Measurements from ENCODE around the gene CYBA.
"Not testable (repeated sequence)": the region's sequence is repeated elsewhere in the genome, so short reads cannot be mapped to it uniquely, and the experiment has no call there.

The CYBA gene

DNA sequence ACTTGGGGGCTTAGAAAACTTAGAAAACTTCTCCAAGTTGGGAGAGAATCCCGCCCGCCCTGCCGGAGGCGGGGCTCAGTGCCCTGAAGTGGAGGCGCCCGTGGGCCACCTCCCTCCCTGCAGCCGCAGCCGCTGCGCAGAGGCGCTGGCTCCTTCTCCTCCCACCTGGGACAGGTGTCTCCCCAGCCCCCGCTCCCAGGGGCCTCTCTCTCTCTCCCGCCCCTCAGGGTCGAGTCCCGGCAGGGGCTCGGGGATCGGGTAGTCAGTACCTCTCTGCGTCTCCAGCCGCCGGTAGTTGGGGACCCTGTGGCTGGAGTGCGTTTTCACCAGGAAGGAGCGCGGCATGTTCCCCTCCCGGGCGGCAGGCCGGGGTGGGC is 35.2 kb upstream of the CYBA start:
- DNase-seq = no peak

DNA sequence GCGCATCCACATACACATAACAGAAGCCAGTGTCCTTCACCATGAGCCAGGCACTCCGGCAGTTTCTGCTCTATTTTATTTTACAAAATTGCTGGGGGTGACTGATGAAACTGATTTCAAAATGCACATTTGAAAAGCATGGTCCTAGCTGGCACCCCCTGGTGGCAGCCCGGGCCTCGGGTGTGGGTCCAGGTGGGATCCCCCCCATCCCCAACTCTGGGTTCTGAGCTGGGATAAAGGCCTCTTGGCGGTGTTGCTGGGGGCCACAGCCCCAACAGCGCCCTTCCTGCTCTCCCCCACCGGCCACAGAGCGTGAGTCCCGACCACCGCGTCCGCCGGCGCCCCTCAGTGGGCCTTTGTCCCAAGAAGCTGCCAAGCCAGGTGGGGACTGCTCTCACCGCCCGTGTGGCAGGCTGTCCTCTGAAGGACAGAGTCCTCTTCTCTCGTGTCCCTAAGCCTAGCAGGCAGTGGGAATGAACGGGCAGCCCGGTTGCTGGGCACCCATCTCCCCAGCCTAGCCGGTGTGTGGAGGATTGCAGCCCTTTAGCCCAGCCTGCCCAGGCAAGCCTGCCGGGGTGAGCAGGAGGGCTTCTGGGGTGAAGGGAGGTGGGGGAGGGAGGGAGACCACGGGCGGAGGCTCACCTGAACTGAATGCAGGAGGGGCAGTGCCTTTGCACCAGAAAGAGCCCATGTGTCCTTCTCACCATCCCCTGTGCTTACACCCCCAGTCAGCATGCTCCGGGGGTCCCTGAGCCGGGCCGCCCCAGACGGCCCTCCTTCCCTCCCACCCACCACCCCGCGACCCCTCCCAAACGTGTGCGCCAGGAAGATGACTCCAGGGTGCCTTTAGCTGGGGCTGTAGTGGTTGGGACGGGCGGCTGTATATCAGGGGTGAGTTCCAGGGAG is 34.6 kb upstream of the CYBA start:
- DNase-seq = no peak

DNA sequence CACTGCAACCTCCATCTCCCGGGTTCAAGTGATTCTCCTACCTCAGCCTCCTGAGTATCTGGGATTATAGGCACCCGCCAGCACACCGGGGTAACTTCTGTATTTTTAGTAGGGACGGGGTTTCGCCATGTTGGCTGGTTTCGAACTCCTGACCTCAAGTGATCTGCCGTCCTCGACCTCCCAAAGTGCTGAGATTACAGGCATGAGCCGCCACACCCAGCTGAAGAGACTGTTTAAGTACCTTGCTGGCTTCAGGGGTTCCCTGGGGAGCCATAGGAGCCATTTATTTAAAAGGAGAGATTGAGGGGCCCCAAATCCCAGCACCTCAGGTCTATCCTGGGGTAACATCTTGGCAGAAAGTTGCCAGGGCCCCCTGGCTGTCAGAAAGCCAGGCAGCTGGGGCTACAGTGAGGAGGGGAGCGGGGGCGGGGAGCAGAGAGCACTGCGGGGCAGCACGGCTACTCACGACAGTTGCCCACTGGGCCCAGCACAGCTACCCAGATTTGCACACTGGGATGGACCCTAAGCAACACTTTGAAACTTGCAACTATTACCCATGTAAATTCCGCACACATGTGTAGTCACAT is 33.8 kb upstream of the CYBA start:
- DNase-seq = no peak

DNA sequence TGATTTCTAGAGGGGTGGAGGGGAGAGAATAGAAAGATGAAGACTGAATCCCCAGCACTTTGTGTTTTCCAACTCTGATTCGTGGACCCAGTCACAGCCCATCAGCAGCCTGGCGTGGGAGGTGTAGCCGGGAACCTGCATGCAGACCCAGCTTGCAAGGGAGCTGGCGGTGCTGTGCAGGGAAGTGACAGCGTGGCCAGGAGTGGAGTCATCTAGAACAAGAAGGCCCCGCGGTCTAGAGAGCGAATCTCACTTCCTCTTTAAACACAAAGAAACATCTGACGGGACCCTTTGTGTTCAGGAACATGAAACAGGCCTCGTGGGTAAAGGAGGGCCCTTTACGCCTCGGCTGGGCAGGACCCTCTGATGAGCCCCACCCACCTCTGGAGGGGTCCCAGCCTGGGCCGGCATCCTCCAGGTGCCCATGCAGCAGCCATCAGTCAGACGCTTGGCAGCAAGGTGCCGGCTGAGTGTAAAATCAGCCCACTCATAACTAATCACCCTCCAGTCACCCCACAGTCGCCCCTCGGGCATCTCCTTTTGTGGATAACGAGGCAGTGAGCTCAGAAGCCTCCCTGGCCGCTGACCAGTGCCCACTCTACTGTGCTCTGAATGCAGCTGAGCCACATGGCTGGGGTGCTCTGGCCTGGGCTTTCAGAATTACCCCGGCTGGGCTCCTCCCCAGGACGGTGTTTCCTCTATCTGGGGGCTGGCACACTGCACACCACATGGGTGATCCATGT is 31.0 kb upstream of the CYBA start:
- DNase-seq = no peak

DNA sequence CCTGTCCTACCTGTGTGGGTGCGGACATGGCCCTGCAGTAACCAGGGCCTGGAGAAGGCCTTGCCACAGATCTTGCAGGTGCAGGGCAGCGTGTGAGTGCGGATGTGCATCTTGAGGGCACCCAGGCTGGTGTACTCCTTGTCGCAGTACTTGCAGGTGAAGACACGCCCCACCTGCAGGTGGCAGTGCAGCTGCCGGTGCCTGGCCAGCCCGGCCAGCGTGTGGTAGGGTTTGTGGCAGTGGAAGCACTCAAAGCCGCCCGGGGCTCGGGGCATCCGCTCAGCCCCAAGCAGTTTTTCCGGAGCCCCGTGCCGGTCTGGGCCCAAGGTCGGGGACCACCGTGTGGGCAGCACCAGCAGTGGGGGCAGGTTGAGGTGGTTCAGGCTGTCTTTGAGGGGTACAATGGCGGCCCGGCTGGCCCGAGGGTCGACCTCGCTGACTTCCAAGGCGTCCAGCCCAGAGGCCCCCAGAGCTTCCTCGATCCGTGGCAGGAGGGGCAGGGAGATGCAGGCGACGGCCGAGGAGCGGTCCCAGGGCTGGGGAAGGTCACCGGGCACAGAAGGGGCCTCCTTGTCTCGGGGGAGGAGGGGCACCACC is 30.3 kb upstream of the CYBA start:
- DNase-seq = no peak

DNA sequence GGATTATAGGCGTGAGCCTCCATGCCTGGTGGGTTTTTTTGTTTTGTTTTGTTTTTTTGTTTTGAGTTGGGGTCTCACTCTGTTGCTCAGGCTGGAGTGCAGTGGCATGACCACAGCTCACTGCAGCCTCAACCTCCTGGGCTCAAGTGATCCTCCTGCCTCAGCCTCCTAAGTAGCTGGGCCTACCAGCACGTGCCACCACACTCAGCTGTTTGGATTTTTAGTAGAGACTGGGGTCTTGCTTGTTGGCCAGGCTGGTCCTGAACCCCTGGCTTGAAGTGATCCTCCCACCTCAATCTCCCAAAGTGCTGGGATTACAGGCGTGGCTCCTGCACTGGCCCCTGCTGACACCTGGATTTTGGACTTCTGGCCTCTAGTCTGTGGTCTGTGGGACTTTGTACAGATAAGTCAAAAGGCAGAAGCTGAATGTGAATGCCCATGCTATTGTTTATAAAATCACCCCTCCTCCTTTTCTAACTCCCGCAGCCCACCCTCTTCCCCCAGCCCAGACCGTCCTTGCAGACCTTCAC is 29.8 kb upstream of the CYBA start:
- DNase-seq = no peak

DNA sequence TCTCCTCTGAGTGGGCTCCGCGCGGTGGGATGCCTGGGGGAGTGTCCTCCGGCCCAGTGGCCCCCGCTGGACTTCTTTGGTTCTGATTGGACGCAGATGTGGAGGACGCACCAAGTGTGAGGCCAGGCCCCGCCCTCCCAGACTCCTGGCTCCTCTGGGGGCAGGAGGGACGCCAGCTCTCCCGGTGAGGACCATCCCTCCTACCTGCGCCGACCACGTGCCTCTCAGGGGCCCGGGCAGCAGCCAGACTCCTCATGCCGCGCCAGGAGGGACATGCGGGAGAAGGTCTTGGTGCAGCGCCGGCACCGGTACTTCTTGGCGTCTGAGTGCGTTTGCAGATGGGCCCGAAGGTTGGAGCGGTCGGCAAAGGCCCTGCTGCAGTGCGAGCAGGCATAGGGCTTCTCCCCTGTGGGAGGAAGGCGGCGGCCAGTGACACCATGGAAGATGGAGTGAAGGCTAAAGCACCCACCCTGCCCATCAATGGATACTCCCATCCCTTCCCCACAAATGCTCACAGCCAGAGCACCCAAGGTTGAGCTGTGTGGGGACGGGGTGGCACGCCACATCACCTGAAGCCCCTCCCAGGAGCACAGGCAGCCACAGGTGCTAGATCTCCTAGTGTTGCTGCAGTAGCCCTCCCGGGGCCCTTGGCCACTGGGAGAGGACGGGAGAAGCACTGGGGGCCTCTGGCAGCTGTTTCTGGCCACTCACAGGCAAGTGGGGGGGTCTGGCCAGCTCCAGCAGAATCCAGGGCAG is 27.5 kb upstream of the CYBA start:
- no peak for DNase-seq

DNA sequence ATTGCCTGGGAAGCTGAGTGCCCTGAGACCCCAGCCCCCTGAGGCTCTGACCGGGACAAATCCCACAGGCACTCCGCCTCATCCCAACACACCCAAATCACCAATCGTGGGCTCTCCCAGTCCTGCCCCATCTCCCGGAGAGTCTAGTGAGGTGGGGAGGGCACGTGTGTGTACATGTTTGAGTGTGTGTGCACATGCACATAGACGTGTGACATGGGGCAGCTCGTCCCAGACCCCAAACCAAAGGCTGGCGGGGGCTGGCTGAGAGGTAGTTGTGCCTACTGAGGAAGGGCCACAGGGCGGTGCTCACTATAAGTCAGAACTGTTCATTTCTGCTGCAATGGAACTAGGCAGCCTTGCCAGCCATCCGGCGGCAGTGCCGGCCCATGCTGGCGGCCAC is 26.9 kb upstream of the CYBA start:
- DNase-seq = no peak

DNA sequence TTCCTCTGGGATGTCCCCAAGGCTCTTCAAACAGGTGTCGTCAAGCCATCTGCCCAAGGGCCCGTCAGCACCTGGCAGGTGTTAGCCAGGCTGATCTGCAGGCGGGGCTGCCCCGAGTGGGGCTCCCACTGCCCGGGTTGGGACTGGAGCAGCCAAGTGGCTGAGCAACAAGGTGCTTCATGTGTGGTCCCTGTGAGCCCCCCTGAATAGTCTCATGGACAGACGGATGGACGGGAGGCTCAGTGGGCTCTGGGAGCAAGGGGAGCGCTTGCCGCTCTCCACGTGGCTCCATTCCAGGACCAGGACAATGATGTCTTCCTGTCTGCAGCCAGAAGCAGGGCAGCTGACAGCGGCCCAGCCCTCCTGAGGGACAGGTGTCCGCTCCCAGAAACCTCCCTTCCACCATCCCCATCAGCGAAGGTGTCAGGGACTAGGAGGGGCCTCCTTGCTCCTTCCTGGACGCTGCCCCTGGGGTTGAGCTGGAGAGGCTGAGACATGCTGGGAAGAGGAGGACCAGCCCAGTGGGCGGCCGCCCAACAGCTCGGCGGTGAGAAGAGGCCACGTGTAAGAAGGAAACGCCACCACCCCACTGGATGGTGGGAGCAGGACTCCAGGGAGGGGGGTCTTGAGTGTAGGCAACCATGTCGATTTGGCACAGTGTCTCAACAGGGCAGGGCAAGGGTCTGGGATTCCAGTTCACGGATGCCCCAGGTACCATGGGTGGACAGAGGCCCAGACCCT is 25.8 kb upstream of the CYBA start:
- DNase-seq = no peak

DNA sequence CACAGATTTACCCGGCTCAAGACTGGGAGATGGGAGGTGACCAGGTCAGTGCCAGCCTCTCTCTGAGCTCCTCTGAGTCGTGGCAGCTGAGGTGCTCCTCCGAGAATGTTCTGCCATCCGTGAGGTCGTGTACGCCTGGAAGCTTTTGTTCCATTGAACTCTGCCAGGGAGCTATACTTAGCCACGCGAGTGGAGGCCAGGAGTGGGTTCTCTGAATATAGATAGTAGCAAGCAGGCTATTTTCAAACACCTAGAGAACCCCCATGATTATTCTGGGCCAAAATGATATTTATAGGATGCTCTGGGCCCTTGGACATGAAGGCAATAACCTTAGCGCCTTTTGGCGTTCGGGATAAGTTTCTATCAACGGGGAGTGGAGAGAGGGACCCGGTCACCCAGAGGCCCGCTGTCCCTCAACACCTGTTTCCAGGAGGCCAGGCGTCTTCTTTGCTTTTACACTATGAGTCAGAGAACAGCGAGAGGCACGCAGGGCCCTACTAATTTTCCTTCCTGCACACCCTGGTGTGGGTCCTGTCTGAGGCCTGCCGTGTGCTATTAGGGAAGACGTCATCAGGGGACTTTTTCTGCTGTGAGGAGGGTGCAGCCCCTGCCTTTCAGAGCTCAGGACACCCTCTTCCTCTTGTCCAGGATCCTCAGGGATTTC is 23.0 kb upstream of the CYBA start:
- no peak for DNase-seq

DNA sequence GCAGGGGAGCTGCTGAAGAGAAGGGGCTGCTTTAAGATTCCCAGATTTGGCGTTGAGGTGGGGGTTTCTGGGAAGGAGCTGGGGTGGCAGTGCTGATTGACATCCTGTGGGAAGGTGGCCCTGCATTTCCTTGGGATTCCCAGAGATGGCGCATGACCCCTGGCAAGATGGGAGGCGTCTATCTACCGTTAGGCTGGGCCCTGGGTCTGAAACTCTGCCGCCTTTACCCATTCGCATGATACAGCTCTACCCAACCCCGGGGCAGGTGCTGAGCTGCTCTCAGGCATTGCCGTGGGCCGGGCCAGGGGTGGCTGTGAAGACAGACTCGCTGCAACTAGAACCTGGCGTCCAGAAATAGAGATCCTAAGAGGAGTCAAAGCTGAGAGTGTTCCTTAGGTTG is 21.9 kb upstream of the CYBA start:
- DNase-seq = no peak

DNA sequence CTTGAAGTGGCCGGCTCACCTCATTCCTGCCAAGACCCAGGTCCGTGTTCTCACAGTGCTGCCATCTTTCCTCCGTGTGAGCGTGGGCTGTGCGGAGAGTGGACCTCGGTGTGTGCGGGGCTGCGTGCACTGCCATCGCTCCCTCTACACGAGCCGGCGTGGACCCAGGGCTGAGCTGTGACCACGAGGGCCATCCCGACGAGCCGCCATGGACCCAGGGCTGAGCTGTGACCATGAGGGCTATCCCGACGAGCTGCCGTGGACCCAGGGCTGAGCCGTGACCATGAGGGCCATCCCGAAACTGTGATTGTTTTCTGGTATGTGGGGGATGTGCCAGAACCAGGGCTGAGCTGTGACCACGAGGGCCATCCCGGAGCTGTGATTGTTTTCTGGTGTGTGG is 21.0 kb upstream of the CYBA start:
- no peak for DNase-seq

DNA sequence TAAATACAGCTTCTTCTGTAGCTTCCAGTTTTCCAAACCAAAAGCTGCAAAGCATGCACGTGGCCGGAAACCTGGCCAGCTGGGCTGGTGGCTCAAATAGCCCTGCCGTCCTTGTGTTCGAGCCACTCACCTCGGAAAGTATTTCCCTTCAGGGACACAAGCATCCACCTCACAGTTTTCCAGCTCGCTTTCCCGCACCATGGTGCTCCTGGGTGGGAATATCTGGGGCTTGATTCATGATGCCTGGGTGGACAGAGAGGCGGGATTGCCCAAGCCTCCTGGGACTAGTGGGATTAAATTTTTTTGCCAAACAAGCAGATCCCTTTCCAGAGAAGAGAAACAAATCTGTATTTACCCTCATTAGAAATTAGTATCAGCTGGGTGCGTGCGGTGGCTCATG is 19.1 kb upstream of the CYBA start:
- no peak for DNase-seq

DNA sequence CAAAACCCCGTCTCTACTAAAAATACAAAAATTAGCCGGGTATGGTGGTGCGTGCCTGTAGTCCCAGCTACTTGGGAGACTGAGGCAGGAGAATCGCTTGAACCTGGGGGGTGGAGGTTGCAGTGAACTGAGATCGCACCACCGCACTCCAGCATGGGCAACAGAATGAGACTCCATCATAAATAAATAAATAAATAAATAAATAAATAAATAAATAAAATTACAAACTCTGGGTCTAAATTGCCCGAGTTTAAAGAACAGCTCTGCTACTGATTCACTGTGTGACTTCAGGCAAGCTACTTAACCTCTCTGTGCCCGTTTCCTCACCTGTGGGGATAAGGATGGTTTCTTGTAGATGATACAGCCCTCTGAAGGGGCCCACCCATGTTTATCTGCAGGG is 18.6 kb upstream of the CYBA start:
- not testable (repeated sequence) for DNase-seq

DNA sequence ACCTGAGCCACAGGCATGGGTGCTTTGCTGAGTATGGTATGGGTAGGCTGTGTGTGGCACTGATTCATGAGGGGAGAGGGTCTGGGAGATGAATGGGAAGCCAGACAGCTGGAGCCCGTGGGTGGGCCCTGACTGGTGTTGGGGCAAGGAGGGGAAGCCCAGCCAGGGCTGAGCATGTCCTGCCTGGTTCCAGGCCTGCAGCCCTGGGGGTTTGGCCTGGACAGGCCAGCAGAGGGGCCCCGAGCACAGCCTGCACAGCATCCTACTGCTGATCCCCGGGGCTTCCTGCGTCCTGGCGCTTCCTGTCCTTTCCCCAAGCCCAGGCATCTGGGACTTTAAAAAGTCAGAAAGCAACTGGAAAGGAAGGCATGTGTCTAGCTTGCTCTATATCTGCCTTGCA is 16.6 kb upstream of the CYBA start:
- DNase-seq = no peak

DNA sequence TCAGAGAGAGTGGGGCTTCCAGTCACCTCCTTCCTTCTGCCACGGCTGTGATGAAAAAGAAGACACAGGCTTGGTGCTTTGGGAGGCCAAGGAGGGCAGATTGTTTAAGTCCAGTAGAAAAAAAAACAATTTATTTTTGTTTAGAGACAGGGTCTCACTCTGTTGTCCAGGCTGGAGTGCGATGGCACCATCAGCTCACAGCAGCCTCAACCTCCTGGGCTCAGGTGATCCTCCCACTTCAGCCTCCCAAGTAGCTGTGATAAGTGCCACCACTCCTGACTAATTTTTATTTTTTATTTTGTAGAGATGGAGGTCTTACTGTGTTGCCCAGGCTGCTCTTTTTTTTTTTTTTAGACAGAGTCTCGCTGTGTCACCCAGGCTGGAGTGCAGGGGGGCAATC is 14.7 kb upstream of the CYBA start:
- DNase-seq = no peak

DNA sequence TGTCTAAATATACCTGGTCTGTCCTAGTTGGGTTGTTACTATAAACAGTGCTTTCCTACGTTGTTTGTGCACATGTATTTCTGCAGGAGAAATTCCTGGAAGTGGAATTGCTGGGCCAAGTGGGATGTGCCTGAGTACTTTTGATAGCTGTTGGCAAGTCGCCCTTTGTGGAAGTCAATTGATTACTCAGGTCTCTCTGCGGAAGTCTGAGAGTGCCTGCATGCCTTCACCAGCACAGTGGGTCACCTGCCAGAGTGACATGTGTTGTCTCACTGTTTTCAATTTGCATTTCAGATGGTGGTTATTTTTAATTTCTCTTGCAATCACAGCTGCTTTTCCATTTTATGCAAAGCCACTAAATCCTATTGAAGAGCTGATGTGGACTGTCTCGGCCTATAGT is 14.3 kb upstream of the CYBA start:
- DNase-seq = no peak

DNA sequence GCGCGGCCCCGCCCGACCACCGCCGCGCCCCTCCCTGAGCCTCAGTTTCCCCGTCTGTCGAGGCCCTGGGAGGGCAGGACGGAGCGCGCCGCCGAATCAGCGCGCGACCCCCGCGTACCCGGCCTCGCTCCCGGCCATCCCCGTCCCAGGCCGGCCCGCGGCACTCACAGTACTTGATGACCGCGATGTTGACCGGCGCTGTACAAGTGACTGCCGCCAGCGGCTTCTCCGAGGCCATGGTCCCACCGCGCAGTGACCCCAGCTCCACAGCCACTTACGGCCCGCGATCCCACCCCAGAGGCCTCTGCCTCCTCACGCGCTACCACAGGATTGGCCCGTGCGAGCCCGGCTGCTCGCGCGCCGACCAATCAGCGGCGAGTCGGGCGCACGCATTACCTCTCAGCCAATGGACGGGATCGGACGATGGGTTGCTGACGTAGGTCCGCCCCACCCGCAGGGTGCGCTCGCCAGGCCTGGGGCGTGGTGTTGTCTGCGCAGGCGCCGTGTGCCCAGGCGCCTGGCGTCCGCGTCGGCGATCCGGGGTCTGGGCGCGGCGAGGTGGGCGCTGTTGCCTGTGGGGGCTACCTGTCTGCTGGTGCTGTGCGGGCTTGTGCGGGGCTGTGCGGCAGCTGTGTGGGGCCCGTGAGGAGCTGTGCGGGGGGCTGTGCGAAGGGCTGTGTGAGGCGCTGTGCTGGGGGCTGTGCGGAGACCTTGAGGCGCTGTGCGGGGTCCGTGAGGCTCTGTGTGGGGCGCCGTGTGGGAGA is 12.2 kb upstream of the CYBA start, which contains the start of gene MVD:
Gene MVD, minus strand, starts transcription at position 249 of the 764 bp plus-strand sequence. Its CDS starts 11 bp downstream, at position 238.
- peak; percentile 29 for DNase-seq

DNA sequence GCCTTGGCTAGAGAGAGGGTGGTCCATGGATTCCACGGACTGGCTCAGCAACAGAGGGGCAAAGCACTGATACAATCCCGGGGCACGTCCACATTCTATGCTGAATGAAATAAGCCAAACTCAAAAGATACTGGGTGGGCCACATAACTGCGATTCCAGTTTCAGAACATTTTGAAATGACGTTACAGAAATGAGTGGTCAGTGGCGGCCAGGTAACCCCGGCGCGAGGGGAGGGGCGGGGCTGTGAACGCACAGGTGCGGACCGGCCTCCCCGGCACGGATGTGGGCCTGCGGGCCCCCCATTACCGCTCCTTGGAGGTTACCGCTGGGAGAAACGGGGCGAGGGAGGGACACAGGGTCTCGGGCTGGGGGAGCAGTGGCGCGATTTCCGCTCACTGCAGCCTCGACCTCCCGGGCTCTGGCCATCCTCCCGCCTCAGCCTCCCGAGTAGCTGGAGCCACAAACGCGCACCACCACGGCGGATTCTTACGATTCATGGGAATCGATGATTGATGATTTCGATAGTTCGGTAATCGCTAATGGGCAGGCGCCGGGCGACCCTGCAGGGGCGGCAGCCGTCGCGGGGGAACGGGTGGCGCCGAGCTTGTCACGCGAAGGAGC is 11.5 kb upstream of the CYBA start:
- DNase-seq = no peak

DNA sequence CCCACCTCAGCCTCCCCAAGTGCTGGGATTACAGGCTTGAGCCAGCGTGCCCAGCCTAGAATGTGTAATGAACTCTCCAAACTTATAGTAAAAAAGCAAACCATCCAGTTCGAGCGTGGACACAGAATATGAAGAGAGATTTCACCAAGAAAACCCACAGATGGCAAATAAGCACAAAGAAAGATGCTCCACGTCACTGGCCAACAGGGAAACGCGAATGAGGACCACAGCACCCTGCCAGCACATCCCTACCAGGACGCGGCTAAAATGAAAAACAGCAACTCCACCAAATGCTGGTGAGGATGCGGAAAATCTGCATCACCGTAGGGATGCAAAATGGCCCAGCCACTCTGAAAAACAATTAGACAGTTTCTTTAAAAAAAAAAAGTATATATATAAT is 10.6 kb upstream of the CYBA start:
- DNase-seq = no peak
